Esophagus (tissue), 2 donors: Measurements from ENCODE around the gene LRP6. TPM values are rescaled to one million over a fixed set of nuclear protein-coding genes. Genes with fewer than 3 reads are reported as not detected.

Source experiments
- H3K27ac ChIP-seq, 2 donors: one replicate each; pipeline ENCODE4 v1.5.1; 2013; ENCODE audit warnings: low read depth in 2 of 2, mild to moderate bottlenecking in 2 of 2, inconsistent platforms in 1 of 2, low read length in 1 of 2, moderate library complexity in 1 of 2
- H3K27me3 ChIP-seq, 2 donors: one replicate each; pipeline ENCODE4 v1.6.1; 2013; ENCODE audit warnings: low read length in 2 of 2, control low read depth in 1 of 2, mild to moderate bottlenecking in 1 of 2; ENCODE audit not compliant: insufficient read depth in 2 of 2, control insufficient read depth in 1 of 2
- H3K36me3 ChIP-seq, 2 donors: one replicate each; pipeline ENCODE4 v1.6.1; 2013; ENCODE audit warnings: low read length in 1 of 2; ENCODE audit not compliant: control insufficient read depth in 2 of 2, insufficient read depth in 2 of 2
- H3K4me1 ChIP-seq, 2 donors: one replicate each; pipeline ENCODE4 v1.6.1; 2013; ENCODE audit warnings: low read length in 1 of 2; ENCODE audit not compliant: control insufficient read depth in 2 of 2, insufficient read depth in 2 of 2
- H3K4me3 ChIP-seq, 2 donors: one replicate each; pipeline ENCODE4 v1.5.1; 2013; ENCODE audit warnings: low read length in 2 of 2, mild to moderate bottlenecking in 2 of 2, low read depth in 1 of 2, moderate library complexity in 1 of 2
- H3K9me3 ChIP-seq, 2 donors: one replicate each; pipeline ENCODE4 v1.6.1; 2013; ENCODE audit warnings: mild to moderate bottlenecking in 2 of 2, low read depth in 1 of 2, low read length in 1 of 2, moderate library complexity in 1 of 2; ENCODE audit not compliant: control insufficient read depth in 2 of 2, insufficient read depth in 1 of 2
- WGBS, 2 donors: extraction: QIAGEN DNeasy Blood & Tissue Kit; methylation state at CpG; one replicate each; pipeline ENCODE4 v1.1.7; 2013; 5-methylcytosine and 5-hydroxymethylcytosine counted together
- polyA plus RNA-seq, 2 donors: library from polyadenylated mRNA; stranded (reverse); fragments of 200-250 nt; gene quantifications; one replicate each; pipeline ENCODE4 v1.2.3, GENCODE V29; 2013
- donor health status: healthy with polysubstance abuse.
- donor health status: Bipolar disorder and iron deficiency.

The LRP6 gene
- polyA plus RNA-seq, 2 donors = 2.5 TPM

DNA sequence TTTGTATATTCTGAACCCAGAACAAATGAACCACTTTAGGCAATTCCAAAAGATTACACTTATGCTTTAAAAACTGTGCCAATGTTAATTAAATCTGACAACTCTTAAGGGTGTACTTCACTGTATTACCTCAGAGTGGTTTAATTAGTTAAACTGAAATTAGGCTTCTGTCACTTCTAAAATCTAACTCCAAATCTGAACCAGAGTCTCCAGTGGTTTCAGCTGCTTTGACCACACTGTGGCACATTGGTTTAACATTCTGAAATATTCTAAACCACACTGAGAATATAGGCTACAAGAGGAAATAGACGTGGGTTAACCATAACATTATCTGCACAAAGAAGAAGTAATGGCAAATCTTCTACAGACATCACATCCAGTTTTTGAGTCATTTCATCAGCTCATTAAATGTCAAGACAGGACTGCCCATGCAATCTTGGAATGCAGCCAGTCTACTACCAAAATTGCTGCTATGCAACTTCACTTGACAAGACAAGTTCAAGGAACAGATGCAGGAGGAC lies 94.8 kb downstream of the LRP6 start:
- WGBS, 2 donors = 26 to 29% methylated on average over 1 of the region's 1 CpG

DNA sequence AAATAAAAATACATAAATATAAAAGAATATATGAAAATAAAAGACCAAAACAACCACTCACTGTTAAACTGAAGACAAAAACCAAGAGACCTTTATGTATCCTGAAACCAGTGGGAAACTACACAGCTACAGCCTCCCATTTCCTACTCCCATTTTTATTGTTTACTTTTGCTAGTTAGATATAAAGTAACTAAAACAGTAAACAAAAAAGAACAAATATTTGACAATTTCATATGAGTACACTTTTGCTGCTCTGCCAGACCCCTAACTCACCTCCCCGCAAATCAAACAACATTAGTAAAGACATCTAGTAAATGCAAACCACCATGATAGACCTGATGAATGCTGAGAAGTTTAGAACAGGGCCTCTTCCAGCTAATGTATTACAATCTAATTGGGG lies 99.0 kb downstream of the LRP6 start:
- H3K4me1 ChIP-seq = peaks cover 0 to 4% of the 10 kb centered on the region in 2 donors
- no peaks in the 10 kb centered on the region for H3K36me3 ChIP-seq
- H3K9me3 ChIP-seq = no peaks in the 10 kb centered on the region
- H3K4me3 ChIP-seq = no peak overlapping the region
- no peaks in the 10 kb centered on the region for H3K27me3 ChIP-seq
- no peak overlapping the region for H3K27ac ChIP-seq
- WGBS, 2 donors = 76 to 98% methylated on average over 1 of the region's 1 CpG

More for the DNA sequence above, 94.8 kb downstream of the LRP6 start:
- Histone ChIP-seq H3K4me3 (no peak overlapping the region), H3K36me3 (no peaks in the 10 kb centered on the region), H3K4me1 (peaks cover 0 to 2% of the 10 kb centered on the region in 2 donors), H3K27me3 (no peaks in the 10 kb centered on the region), H3K27ac (no peak overlapping the region), H3K9me3 (no peaks in the 10 kb centered on the region)

DNA sequence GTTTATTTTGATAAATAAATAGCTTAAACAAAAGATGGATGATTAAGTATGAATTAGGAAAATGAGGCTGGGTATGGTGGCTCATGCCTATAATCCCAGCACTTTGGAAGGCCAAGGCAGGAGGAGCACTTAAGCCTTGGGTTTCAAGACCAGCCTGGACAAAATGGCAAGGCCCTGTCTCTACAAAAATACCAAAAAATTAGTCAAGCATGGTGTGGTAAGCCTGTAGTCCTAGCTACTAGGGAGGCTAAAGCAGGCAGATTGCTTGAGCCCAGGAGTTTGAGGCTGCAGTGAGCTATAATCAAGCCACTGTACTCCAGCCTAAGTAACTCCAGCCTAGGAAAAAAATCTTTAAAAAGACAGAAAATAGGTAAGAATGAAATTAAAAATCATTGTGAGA lies 100.1 kb downstream of the LRP6 start:
- no peaks in the 10 kb centered on the region for H3K9me3 ChIP-seq

DNA sequence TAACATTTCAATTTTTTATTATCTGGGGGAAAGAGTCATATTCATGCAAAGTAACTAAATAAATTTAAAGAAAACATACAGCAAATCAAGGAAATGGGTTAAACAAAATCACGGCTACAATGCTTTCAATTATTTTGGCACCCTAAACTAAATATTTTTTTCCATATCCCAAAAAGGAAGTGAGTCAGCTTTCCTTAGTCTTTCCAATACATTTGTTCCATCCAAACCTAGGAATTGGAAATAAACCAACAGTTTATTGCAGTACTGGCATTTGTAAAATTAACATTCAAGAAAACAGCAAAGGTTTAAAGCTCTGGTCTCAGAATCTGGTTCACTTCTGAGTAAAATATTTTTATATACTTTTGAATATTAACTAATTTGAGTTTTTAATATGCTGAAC lies 106.9 kb downstream of the LRP6 start:
- WGBS, 2 donors = 27 to 52% methylated on average over 1 of the region's 1 CpG
- no peak overlapping the region for H3K4me3 ChIP-seq
- H3K9me3 ChIP-seq = no peaks in the 10 kb centered on the region
- no peaks in the 10 kb centered on the region for H3K27me3 ChIP-seq
- H3K4me1 ChIP-seq = peaks cover 0 to 2% of the 10 kb centered on the region in 2 donors
- peaks cover 0 to 4% of the 10 kb centered on the region in 2 donors for H3K36me3 ChIP-seq
- no peak overlapping the region for H3K27ac ChIP-seq

More for the DNA sequence above, 100.1 kb downstream of the LRP6 start:
- H3K36me3 ChIP-seq = no peaks in the 10 kb centered on the region
- peaks cover 0 to 2% of the 10 kb centered on the region in 2 donors for H3K4me1 ChIP-seq
- no peak overlapping the region for H3K4me3 ChIP-seq
- H3K27ac ChIP-seq = no peak overlapping the region
- no peaks in the 10 kb centered on the region for H3K27me3 ChIP-seq

DNA sequence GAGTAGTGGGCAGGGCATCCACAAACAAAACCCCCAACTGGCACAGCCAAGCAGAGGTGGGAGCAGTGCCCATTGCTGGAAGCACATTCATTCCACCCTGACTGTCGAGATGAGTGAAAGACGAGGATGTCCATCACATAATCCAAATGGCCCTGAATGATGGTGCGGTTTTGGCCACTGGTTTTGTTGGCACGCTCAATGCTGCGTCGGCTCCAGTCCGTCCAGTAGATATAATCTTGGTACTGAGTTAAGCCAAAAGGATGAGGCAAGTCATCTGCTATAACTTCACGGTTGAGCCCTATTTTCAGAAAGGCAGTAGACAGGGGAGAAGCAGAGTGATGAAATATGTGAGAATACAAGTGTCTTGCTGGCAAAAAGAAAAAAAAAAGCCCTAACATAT lies 108.0 kb downstream of the LRP6 start:
- no peaks in the 10 kb centered on the region for H3K9me3 ChIP-seq
- H3K4me1 ChIP-seq = no peaks in the 10 kb centered on the region
- 86 to 88% methylated on average over 8 of the region's 8 CpGs for WGBS, 2 donors
- H3K27me3 ChIP-seq = no peaks in the 10 kb centered on the region
- no peak overlapping the region for H3K4me3 ChIP-seq
- H3K36me3 ChIP-seq = peaks cover 0 to 4% of the 10 kb centered on the region in 2 donors
- H3K27ac ChIP-seq = peak overlapping the region in 1 of 2 donors; percentile 31

DNA sequence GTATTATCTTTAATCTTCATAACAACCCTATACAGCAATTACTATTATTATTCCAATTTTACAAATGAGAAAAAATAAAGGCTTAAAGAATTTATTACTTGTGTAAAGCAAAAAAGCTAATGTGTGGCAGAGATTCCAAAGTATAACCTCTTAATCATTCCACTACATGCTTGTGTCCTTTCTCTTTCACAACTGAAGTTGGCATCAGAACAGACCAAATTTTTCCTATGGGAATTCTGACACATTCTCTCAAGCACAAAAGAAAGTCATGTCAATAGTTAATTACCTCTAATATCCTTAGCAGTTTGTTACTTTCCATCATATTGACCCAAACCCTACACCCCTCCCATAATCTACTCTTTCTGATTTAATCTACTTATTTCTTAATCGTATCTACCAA lies 109.4 kb downstream of the LRP6 start:
- H3K4me3 ChIP-seq = no peak overlapping the region
- no peaks in the 10 kb centered on the region for H3K4me1 ChIP-seq
- H3K9me3 ChIP-seq = no peaks in the 10 kb centered on the region
- peaks cover 0 to 4% of the 10 kb centered on the region in 2 donors for H3K36me3 ChIP-seq
- WGBS, 2 donors = 74 to 82% methylated on average over 1 of the region's 1 CpG
- no peaks in the 10 kb centered on the region for H3K27me3 ChIP-seq
- no peak overlapping the region for H3K27ac ChIP-seq

DNA sequence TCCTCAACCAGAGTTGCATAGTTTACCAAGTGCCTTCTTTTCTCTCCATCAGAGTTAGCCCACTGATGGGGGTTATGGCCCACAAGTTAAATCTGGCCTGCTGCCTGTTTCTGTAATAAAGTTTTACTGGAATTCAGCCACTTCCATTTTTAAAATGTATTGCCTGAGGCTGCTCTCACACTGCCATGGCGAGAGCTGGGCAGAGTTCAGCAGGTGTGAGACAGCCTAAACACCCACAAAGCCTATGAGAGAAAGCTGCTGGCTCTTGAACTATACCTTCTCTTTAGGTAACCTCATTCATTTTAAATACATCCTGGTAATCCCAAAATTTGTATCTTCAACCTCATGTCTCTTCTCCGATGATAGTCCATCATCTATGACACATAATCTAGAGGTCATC lies 110.0 kb downstream of the LRP6 start:
- H3K27me3 ChIP-seq = no peaks in the 10 kb centered on the region
- WGBS, 2 donors = 71 to 80% methylated on average over 2 of the region's 2 CpGs
- H3K36me3 ChIP-seq = peaks cover 0 to 4% of the 10 kb centered on the region in 2 donors
- H3K9me3 ChIP-seq = no peaks in the 10 kb centered on the region
- no peaks in the 10 kb centered on the region for H3K4me1 ChIP-seq
- H3K27ac ChIP-seq = no peak overlapping the region
- H3K4me3 ChIP-seq = no peak overlapping the region

DNA sequence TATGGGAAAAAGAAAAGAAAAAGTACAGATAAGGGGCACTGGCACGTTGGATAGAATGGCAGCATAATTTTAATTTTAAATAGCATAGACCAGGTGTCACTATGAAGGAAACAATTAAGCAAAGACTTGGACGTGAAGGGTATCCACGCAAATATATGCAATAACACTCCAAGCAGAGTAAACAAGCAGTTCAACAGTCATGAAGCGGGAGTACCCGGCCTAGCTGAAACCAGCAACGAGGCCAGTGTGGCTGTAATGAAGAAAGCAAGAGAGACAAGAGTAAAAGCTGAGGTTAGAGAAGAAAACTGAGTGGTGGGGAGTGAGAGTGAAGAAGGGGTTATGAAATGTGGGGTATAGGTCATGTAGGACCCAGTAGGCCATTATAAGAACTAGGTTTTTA lies 110.7 kb downstream of the LRP6 start:
- Histone ChIP-seq H3K4me3 (no peak overlapping the region), H3K27ac (no peak overlapping the region), H3K9me3 (no peaks in the 10 kb centered on the region), H3K36me3 (peaks cover 0 to 4% of the 10 kb centered on the region in 2 donors), H3K27me3 (no peaks in the 10 kb centered on the region), H3K4me1 (no peaks in the 10 kb centered on the region)
- 78 to 91% methylated on average over 6 of the region's 6 CpGs for WGBS, 2 donors

DNA sequence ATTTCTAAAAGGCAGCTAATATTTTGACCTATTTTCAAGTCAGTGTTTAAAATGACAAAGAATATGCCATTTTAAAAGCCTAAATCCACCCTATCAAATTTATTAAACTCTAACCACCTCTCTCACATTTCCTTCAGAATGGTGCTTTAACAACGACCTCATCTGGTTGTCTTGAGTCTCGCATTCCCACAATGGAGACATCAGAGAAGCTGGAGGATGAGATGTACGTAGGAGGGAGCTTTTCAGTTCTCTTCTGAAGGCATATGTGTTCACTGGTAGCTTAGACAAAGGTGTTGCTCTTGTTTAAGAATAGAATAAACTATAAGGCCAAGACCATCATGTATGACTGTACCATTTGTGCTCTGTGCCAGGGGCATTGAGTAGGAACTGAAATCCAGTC lies 113.2 kb downstream of the LRP6 start:
- H3K27ac ChIP-seq = no peak overlapping the region
- no peaks in the 10 kb centered on the region for H3K4me1 ChIP-seq
- WGBS, 2 donors = 84 to 86% methylated on average over 3 of the region's 3 CpGs
- no peaks in the 10 kb centered on the region for H3K9me3 ChIP-seq
- no peaks in the 10 kb centered on the region for H3K27me3 ChIP-seq
- H3K4me3 ChIP-seq = no peak overlapping the region
- H3K36me3 ChIP-seq = peaks cover 0 to under 1% of the 10 kb centered on the region in 2 donors

DNA sequence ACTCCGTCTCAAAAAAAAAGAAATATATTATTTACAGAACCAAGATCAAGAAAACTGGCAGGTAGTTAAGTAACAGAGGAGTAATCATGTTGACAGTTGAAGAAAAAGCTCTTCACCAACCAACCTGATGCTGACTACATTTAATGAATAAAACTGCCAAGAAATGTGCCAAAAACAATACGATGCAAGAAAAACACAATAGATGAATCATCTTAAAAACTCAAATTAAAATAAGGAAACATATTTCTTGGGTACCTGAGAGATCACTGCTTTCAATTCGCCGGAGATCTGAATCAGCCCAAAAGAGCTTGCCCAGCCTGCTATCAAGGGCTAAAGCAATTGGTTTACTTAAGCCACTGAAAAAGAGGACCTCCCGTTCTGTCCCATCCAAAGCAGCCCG lies 119.7 kb downstream of the LRP6 start:
- Histone ChIP-seq H3K4me1 (no peaks in the 10 kb centered on the region), H3K9me3 (no peaks in the 10 kb centered on the region), H3K27me3 (no peaks in the 10 kb centered on the region), H3K27ac (no peak overlapping the region), H3K4me3 (no peak overlapping the region), H3K36me3 (no peaks in the 10 kb centered on the region)
- WGBS, 2 donors = 83 to 93% methylated on average over 6 of the region's 6 CpGs
